HG02943 (cell line): ENCODE measurements around the gene KLF3.

Experiments used
- ATAC-seq: cut with Tn5 transposase; IDR thresholded peaks from one replicate; pipeline ENCODE4 v1.9.1; 2021; ENCODE audit warnings: mild to moderate bottlenecking, low read depth, moderate library complexity; ENCODE audit not compliant: unreplicated experiment

Gene KLF3

DNA sequence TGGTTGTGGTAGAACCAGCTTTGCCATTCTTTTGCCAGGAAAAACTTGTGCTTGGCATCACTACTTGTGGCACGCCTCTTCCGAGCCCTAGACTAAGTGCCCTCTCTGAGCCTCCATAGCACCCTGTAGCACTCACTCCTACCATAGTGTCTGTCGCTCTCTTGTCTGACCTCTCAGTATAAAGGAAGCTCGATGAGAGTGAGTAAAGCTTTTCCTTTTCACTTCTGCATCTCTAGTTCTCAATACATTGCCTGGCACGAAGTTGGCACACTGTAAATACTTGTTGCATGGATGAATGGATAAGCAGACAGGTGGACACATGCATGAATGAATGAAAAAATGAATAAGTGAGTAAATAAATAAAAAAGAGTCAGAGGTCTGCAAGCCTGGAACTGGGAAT is 70.4 kb downstream of the KLF3 start:
- ATAC-seq = no peak

DNA sequence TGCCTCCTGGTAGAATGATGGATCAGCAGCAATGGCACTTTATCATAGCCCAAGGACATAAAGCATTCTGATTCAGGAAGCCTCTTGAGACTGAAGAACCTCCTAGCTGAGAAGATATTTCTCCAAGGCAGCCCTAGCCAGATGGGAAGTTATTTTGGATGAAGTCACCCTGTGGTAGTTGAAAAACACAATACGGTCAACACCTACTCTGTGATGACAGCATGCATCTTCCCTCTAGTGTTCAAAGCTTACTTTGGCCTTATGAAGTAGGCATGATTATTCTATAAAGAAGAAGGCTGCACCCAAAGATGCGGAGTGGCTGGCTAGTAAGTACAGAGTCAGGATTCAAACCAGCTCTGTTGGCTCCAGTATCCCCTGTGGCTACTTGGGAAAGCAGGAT is 70.9 kb downstream of the KLF3 start:
- no peak for ATAC-seq

DNA sequence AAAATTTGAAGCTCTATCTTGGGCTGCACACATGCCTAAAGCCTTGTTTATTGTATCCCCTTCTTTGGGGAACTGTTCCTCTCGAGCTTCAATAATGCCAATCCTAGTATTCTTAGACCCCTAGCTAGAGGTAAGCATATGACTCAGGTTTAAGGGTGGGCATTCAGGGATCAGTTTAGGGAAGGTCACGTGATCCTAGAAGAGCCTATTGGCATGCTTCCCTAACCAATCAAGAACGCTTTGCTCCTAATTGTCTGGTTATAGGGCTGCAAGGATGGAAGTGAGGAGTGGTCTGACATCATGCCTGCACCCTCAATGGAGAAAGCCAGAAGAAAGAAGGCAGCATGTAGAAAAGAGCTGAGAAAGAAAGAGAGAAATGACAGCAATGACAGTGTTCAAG is 71.9 kb downstream of the KLF3 start:
- ATAC-seq = no peak

DNA sequence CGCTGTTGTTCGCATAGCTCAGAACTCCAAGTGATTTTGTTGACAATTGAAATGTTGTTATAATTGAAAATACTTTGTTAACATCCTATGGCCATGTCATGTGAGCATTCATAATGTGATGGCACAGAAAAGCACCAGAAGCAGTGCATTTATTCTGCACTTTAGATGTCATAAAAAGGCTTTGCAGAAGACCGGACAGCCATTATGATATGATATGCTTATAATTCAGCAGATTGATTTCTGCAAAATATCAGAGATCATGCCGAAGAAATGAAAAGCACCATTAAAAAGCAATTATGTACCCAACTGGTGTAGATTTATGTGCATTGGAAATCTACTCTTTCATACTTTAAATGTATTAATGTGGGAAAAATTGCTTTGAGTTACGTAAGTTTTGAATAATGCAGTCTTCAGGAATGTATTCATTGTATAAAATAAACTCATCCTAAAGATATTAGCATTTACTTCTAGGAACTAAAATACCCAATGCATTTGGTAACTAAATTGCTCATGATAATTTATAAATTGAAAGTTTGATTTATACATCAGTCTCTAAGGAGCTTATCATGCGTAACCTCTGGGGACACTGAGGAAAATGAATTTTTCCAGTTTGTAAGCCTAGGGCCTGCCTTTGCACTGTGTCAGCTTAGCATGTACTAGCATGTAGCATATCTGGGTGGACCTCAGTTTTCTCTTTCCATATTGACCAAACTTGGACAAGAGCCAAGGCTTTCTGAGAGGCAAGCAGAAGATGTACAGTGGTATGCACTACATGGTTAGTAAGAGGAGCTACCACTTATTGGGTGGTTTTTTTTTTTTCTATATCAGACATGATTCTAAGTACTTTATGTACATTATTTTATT is 75.2 kb downstream of the KLF3 start:
- no peak for ATAC-seq

DNA sequence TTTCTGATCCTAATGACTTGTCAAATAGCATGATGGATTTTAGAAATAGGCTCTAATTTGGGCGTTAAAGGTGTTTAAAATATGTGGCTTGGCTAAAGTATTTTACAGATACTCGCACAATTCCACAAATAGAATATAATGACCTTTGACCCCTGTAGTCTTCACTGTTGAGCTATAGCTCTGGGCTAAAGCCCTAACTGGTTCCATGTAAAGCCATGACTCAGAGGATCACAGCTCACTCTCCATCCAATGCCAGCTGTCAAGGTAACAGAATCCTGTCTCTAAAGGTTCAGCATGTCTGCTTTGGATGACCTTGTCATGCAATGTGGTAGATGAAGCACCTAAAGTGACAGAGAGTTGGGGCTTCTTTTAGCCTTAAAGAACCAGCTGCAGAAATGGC is 76.3 kb downstream of the KLF3 start:
- no peak for ATAC-seq

DNA sequence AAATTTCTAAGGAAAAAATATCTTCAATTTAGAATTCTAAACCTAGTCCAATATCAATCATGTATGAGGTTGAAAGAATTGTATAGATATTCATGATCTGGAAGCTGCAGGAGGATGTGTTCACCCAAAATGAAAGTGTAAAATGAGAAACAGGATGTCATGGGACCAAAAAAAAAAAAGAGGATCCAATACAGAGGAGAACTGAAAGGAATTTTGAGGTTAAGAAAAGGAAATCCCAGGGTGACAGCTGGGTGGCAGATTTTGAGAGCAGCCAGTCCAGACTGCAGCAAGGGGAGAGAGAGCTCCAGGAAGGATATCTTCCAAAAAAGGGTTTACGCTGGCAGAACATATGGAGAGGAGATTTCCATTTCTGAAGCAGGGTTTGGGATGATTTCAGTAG is 79.9 kb downstream of the KLF3 start:
- ATAC-seq = no peak

DNA sequence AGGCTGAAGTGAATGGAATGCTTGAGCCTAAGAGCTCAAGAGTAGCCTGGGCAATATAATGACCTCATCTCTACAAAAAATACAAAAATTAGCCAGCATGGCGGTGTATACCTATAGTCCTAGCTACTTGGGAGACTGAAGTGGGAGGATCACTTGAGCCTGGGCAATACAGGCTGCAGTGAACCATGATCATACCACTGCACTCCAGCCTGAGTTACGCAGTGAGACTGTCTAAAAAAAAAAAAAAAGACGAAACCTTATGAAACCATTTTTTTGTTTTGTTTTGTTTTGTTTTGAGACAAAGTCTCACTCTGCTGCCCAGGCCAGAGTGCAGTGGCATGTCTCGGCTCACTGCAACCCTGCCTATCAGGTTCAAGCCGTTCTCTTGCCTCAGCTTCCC is 81.9 kb downstream of the KLF3 start:
- no peak for ATAC-seq

DNA sequence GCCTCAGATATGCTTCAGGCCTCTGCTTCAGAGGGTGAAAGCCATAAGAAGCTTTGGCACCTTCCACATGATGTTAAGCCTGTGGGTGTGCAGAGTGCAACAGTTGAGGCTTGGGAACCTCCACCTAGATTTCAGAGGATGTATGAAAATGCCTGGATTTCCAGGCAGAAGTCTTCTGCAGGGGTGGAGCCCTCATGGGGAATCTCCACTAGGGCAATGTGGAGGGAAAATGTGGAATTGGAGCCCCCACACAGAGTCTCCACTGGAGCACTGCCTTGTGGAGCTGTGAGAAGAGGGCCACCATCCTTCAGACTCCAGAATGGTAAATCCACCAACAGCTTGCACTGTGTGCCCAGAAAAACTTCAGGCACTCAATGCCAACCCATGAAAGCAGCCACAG is 83.6 kb downstream of the KLF3 start:
- no peak for ATAC-seq

DNA sequence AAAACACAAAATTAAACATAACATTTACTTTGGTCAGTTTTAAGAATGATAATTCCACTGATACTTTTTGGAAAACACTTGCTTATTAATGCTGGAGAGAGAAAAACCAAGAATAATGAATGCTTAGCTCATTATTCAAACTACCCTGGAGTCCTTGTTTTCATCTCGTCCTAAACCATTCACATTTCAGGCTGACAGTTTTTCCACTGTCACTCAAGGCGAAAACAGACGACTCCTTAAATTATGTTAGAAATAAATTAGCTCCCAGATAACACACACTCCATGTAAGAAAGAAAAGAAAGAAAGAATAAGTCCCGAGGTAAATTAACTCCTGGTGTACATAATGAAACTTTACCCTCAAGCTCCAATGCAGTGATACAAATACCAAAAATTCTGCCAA is 85.3 kb downstream of the KLF3 start:
- ATAC-seq = no peak
